Smooth muscle cell (in vitro differentiated cells): ENCODE measurements around the gene PAPSS1. TPM values are rescaled to one million over a fixed set of nuclear protein-coding genes. Genes with fewer than 3 reads are reported as not detected.
A peak's percentile ranks its signal among the peaks of the same experiment; 100 is the strongest.

Experiments used
- DNase-seq: peaks from one replicate; lab custom pipeline; 2025; ENCODE audit not compliant: unreplicated experiment; lab: John Stamatoyannopoulos, UW
- H2AFZ ChIP-seq: fragments of 200-600 bp; sonication (generic); 2 replicates; pipeline ENCODE4 v1.6.0; 2016; ENCODE audit warnings: antibody characterized with exemption, low read depth, mild to moderate bottlenecking
- H3F3A ChIP-seq: fragments of 200-600 bp; sonication (generic); 2 replicates; pipeline ENCODE4 v1.6.0; 2017; ENCODE audit warnings: antibody characterized with exemption, low read depth
- H3K27ac ChIP-seq: fragments of 200-600 bp; sonication (generic); 2 replicates; pipeline ENCODE4 v1.5.1; 2016; ENCODE audit warnings: low read depth, mild to moderate bottlenecking
- H3K27me3 ChIP-seq: fragments of 200-600 bp; sonication (generic); 2 replicates; pipeline ENCODE4 v1.6.1; 2016; ENCODE audit warnings: low read depth, mild to moderate bottlenecking
- H3K36me3 ChIP-seq: fragments of 200-600 bp; sonication (generic); 2 replicates; pipeline ENCODE4 v1.5.1; 2016; ENCODE audit warnings: low read depth
- H3K4me1 ChIP-seq: fragments of 200-600 bp; sonication (generic); 2 replicates; pipeline ENCODE4 v1.5.1; 2016; ENCODE audit warnings: low read depth
- H3K4me2 ChIP-seq: fragments of 200-600 bp; sonication (generic); 2 replicates; pipeline ENCODE4 v1.6.0; 2016; ENCODE audit warnings: mild to moderate bottlenecking
- H3K4me3 ChIP-seq: fragments of 200-600 bp; sonication (generic); 2 replicates; pipeline ENCODE4 v1.5.1; 2016; ENCODE audit warnings: mild to moderate bottlenecking
- H3K79me2 ChIP-seq: fragments of 200-600 bp; sonication (generic); 2 replicates; pipeline ENCODE4 v1.6.0; 2016; ENCODE audit warnings: low read depth, mild to moderate bottlenecking
- H3K9ac ChIP-seq: fragments of 200-600 bp; sonication (generic); 2 replicates; pipeline ENCODE4 v1.6.0; 2016; ENCODE audit warnings: low read depth
- H3K9me3 ChIP-seq: fragments of 200-600 bp; sonication (generic); replicated peaks from 2 replicates; pipeline ENCODE4 v1.5.1; 2016; ENCODE audit warnings: low read depth
- H4K20me1 ChIP-seq: fragments of 200-600 bp; sonication (generic); 2 replicates; pipeline ENCODE4 v1.6.0; 2016; ENCODE audit warnings: low read depth
- CTCF ChIP-seq: fragments of 200-600 bp; sonication (generic); IDR thresholded peaks from 2 replicates; pipeline ENCODE4 v1.5.1; 2017; ENCODE audit warnings: borderline replicate concordance, mild to moderate bottlenecking, antibody characterized with exemption; ENCODE audit not compliant: insufficient read depth, poor library complexity, severe bottlenecking
- WGBS: methylation state at CpG from one replicate; pipeline ENCODE4 v1.1.7; 2016; ENCODE audit warnings: low lambda C conversion rate; 5-methylcytosine and 5-hydroxymethylcytosine counted together
- polyA plus RNA-seq: library from polyadenylated mRNA; unstranded; fragments of >200 nt; fragmentation: Nextera tagmentation; extraction: Ambion mirVana; gene quantifications from 2 replicates; pipeline ENCODE4 v1.2.1, GENCODE V29; 2016
- total RNA-seq: library from RNA; depleted of rRNA; stranded (reverse); fragments of >200 nt; gene quantifications from 2 replicates; pipeline ENCODE4 v1.2.3, GENCODE V29; 2014

The PAPSS1 gene
- total and polyA plus RNA-seq, 2 experiments from 2014 or later = 188 to 198 TPM

DNA sequence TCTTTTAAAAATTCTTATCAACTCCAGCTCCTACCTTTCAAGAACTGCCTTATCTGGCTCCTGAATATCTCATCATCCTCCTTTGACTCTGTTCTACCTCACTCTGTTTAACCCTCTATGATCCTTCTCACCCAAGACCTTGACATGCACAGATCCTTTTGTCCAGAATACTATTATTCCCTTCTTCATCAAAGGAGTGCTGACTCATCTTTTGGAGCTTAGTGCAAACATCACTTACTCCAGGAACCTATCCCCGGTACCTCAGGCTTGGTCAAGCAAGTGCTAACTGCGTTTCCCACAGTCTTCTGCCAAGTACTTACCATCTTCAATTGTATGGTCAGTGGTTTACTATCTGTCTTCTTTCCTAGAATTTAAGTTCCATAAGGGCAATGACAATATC lies 96.0 kb downstream of the PAPSS1 start:
- Histone ChIP-seq H3K4me1 (no peaks in the 10 kb centered on the region), H3K4me3 (no peak overlapping the region), H3K36me3 (peaks cover 7% of the 10 kb centered on the region), H3K79me2 (peaks cover 60% of the 10 kb centered on the region), H3K27me3 (no peaks in the 10 kb centered on the region), H3F3A (peaks cover 5% of the 10 kb centered on the region), H3K9ac (no peak overlapping the region), H3K27ac (no peak overlapping the region), H4K20me1 (peaks cover 19% of the 10 kb centered on the region), H2AFZ (no peak overlapping the region), H3K9me3 (no peaks in the 10 kb centered on the region), H3K4me2 (no peak overlapping the region)
- no peak for DNase-seq
- no peak for TF ChIP-seq CTCF
- WGBS = 91% methylated on average over 2 of the region's 2 CpGs

DNA sequence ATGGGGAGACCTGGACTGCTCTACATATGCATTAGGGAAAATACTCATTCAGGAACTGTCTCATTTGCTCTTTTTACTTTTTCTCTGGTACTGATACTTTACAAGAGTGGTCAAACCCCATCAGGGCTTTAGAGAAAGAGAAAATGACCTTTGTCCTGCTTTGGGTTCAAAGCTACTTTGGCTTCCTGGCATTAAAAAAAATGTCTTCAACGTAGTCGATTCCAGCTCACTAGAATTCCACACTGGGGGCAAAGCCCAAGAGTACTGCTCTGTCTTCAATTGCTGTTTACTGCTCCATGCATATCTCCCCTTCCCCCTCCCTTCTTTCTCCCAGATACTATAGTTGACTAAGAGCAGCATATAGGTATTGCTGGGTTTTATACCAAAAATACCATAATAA lies 98.0 kb downstream of the PAPSS1 start:
- Histone ChIP-seq H2AFZ (no peak overlapping the region), H3F3A (peaks cover 5% of the 10 kb centered on the region), H3K27ac (no peak overlapping the region), H3K4me2 (no peak overlapping the region), H3K36me3 (peaks cover 7% of the 10 kb centered on the region), H3K27me3 (no peaks in the 10 kb centered on the region), H4K20me1 (peaks cover 12% of the 10 kb centered on the region), H3K4me1 (no peaks in the 10 kb centered on the region), H3K4me3 (no peak overlapping the region), H3K79me2 (peaks cover 50% of the 10 kb centered on the region), H3K9me3 (no peaks in the 10 kb centered on the region), H3K9ac (no peak overlapping the region)
- no peak for DNase-seq
- TF ChIP-seq CTCF = no peak
- WGBS = 96% methylated on average over 2 of the region's 2 CpGs

DNA sequence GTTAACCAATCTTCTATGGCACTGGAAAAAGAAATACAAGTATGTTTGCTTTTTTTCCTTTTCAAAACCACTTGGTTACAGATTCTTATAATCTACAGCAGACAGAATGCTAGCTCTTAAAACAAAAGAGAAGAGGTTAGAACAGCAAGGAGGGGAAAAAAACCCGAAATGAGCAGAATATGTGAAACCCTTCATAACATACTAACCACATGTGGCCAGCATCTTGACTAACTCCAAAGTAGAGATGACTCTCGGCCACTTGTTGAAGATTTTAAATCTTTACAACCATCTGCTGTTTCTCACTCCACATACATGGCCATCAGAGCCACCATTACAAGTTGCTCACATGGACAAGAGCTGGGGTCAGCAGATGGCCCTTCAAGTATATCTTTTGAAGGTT lies 100.3 kb downstream of the PAPSS1 start:
- Histone ChIP-seq H3K9me3 (no peaks in the 10 kb centered on the region), H3F3A (peaks cover 5% of the 10 kb centered on the region), H3K4me1 (no peaks in the 10 kb centered on the region), H3K27ac (peak overlapping the region; percentile 51), H4K20me1 (peaks cover 8% of the 10 kb centered on the region), H3K4me3 (no peak overlapping the region), H3K9ac (no peak overlapping the region), H3K79me2 (peaks cover 36% of the 10 kb centered on the region), H3K27me3 (no peaks in the 10 kb centered on the region), H2AFZ (no peak overlapping the region), H3K4me2 (peak overlapping the region; percentile 16), H3K36me3 (peaks cover 7% of the 10 kb centered on the region)
- WGBS = 65% methylated on average over 2 of the region's 2 CpGs
- no peak for DNase-seq
- TF ChIP-seq CTCF = no peak

DNA sequence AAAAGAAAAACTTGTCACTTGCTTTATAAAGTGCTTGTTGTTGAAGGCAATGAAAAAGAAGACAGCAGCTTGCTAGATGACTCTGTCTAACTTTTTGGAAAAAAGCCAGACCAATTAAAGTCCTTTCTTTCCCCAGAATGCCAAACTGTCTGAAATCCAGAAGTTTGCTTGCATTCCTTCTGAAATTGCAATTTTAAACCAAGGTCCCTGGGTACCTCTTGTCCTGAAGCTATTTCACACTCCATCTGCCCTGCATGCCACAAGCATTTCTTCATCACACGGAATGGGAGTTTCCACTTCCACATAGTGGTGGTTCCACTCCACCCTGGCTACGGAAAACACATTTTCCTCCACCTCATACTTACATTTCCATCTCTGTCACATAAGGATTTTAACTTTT lies 101.0 kb downstream of the PAPSS1 start:
- peaks cover 8% of the 10 kb centered on the region for H4K20me1 ChIP-seq
- no peaks in the 10 kb centered on the region for H3K4me1 ChIP-seq
- H3K9ac ChIP-seq = no peak overlapping the region
- no peak overlapping the region for H3K4me3 ChIP-seq
- no peak for DNase-seq
- TF ChIP-seq CTCF = no peak
- H3K27ac ChIP-seq = peak overlapping the region; percentile 51
- H3K36me3 ChIP-seq = peaks cover 12% of the 10 kb centered on the region
- 26% methylated on average over 2 of the region's 2 CpGs for WGBS
- H3K27me3 ChIP-seq = no peaks in the 10 kb centered on the region
- no peak overlapping the region for H2AFZ ChIP-seq
- peak overlapping the region; percentile 16 for H3K4me2 ChIP-seq
- no peaks in the 10 kb centered on the region for H3K9me3 ChIP-seq
- H3F3A ChIP-seq = peaks cover 5% of the 10 kb centered on the region
- H3K79me2 ChIP-seq = peaks cover 29% of the 10 kb centered on the region
